ENCODE measurements around the gene STIM1. TPM values are rescaled to one million over a fixed set of nuclear protein-coding genes. Genes with fewer than 3 reads are reported as not detected.
A peak's percentile ranks its signal among the peaks of the same experiment; 100 is the strongest.

The STIM1 gene
- polyA plus RNA-seq, 2 donors: 29.5 to 42.7 TPM

- Histone ChIP-seq H3K9me3 (ENCODE audit: control insufficient read depth in 2 of 2, insufficient read depth in 1 of 2, low read depth in 1 of 2, low read length in 1 of 2) (no peaks in the 10 kb centered on the region), H3K27ac (ENCODE audit: low read depth in 2 of 2, low read length in 1 of 2) (peak overlapping the region in 1 of 2 donors; percentile 36), H3K36me3 (ENCODE audit: control insufficient read depth in 2 of 2, insufficient read depth in 2 of 2, low read length in 1 of 2) (peaks cover 0 to 3% of the 10 kb centered on the region in 2 donors), H3K4me3 (ENCODE audit: low read depth in 1 of 2, low read length in 2 of 2) (no peak overlapping the region), H3K4me1 (ENCODE audit: control insufficient read depth in 2 of 2, insufficient read depth in 2 of 2, low read length in 1 of 2) (peaks cover 2 to 20% of the 10 kb centered on the region in 2 donors), H3K27me3 (ENCODE audit: control insufficient read depth in 1 of 2, insufficient read depth in 2 of 2, low read length in 2 of 2) (no peaks in the 10 kb centered on the region)
- 61 to 71% methylated on average over 5 of the region's 5 CpGs for WGBS, 2 donors
These were observed 18.6 kb upstream of the STIM1 start for GRCh38 chr11:3836903-3837302.

- H3K36me3 ChIP-seq (ENCODE audit: control insufficient read depth in 2 of 2, insufficient read depth in 2 of 2, low read length in 1 of 2): peaks cover 0 to 3% of the 10 kb centered on the region in 2 donors
- H3K4me3 ChIP-seq (ENCODE audit: low read depth in 1 of 2, low read length in 2 of 2): no peak overlapping the region
- peak overlapping the region in 1 of 2 donors; percentile 16 for H3K27ac ChIP-seq (ENCODE audit: low read depth in 2 of 2, low read length in 1 of 2)
- H3K27me3 ChIP-seq (ENCODE audit: control insufficient read depth in 1 of 2, insufficient read depth in 2 of 2, low read length in 2 of 2): no peaks in the 10 kb centered on the region
- 67 to 69% methylated on average over 1 of the region's 1 CpG for WGBS, 2 donors
- no peaks in the 10 kb centered on the region for H3K9me3 ChIP-seq (ENCODE audit: control insufficient read depth in 2 of 2, insufficient read depth in 1 of 2, low read depth in 1 of 2, low read length in 1 of 2)
- H3K4me1 ChIP-seq (ENCODE audit: control insufficient read depth in 2 of 2, insufficient read depth in 2 of 2, low read length in 1 of 2): peaks cover 2 to 20% of the 10 kb centered on the region in 2 donors
These were observed 17.7 kb upstream of the STIM1 start for GRCh38 chr11:3837793-3838192.

- peaks cover 2 to 20% of the 10 kb centered on the region in 2 donors for H3K4me1 ChIP-seq (ENCODE audit: control insufficient read depth in 2 of 2, insufficient read depth in 2 of 2, low read length in 1 of 2)
- no peaks in the 10 kb centered on the region for H3K27me3 ChIP-seq (ENCODE audit: control insufficient read depth in 1 of 2, insufficient read depth in 2 of 2, low read length in 2 of 2)
- H3K4me3 ChIP-seq (ENCODE audit: low read depth in 1 of 2, low read length in 2 of 2): no peak overlapping the region
- 73 to 85% methylated on average over 2 of the region's 2 CpGs for WGBS, 2 donors
- no peaks in the 10 kb centered on the region for H3K9me3 ChIP-seq (ENCODE audit: control insufficient read depth in 2 of 2, insufficient read depth in 1 of 2, low read depth in 1 of 2, low read length in 1 of 2)
- peaks cover 0 to under 1% of the 10 kb centered on the region in 2 donors for H3K36me3 ChIP-seq (ENCODE audit: control insufficient read depth in 2 of 2, insufficient read depth in 2 of 2, low read length in 1 of 2)
- H3K27ac ChIP-seq (ENCODE audit: low read depth in 2 of 2, low read length in 1 of 2): peak overlapping the region; percentile 11 to 18
These were observed 17.0 kb upstream of the STIM1 start for GRCh38 chr11:3838504-3838903.

GRCh38 chr11:3840004-3840869, 15.2 kb upstream of the STIM1 start:
- peak overlapping the region; percentile 92 to 97 for H3K27ac ChIP-seq (ENCODE audit: low read depth in 2 of 2, low read length in 1 of 2)
- no peaks in the 10 kb centered on the region for H3K9me3 ChIP-seq (ENCODE audit: control insufficient read depth in 2 of 2, insufficient read depth in 1 of 2, low read depth in 1 of 2, low read length in 1 of 2)
- peaks cover 2 to 11% of the 10 kb centered on the region in 2 donors for H3K4me1 ChIP-seq (ENCODE audit: control insufficient read depth in 2 of 2, insufficient read depth in 2 of 2, low read length in 1 of 2)
- no peaks in the 10 kb centered on the region for H3K27me3 ChIP-seq (ENCODE audit: control insufficient read depth in 1 of 2, insufficient read depth in 2 of 2, low read length in 2 of 2)
- H3K4me3 ChIP-seq (ENCODE audit: low read depth in 1 of 2, low read length in 2 of 2): peak overlapping the region; percentile 68 to 74
- H3K36me3 ChIP-seq (ENCODE audit: control insufficient read depth in 2 of 2, insufficient read depth in 2 of 2, low read length in 1 of 2): no peaks in the 10 kb centered on the region
- WGBS, 2 donors: 1% methylated on average over 46 of the region's 46 CpGs

GRCh38 chr11:3840870-3841425, 14.5 kb upstream of the STIM1 start, which contains the start of gene RHOG:
Gene RHOG, minus strand, starts transcription at chr11:3840959. Its CDS starts 12,821 bp downstream, at chr11:3828138.
- Histone ChIP-seq H3K4me1 (ENCODE audit: control insufficient read depth in 2 of 2, insufficient read depth in 2 of 2, low read length in 1 of 2) (peaks cover 2 to 11% of the 10 kb centered on the region in 2 donors), H3K36me3 (ENCODE audit: control insufficient read depth in 2 of 2, insufficient read depth in 2 of 2, low read length in 1 of 2) (no peaks in the 10 kb centered on the region), H3K27ac (ENCODE audit: low read depth in 2 of 2, low read length in 1 of 2) (peak within 1 kb of the TSS; percentile 97), H3K9me3 (ENCODE audit: control insufficient read depth in 2 of 2, insufficient read depth in 1 of 2, low read depth in 1 of 2, low read length in 1 of 2) (no peaks in the 10 kb centered on the region), H3K4me3 (ENCODE audit: low read depth in 1 of 2, low read length in 2 of 2) (peak within 1 kb of the TSS; percentile 68 to 74), H3K27me3 (ENCODE audit: control insufficient read depth in 1 of 2, insufficient read depth in 2 of 2, low read length in 2 of 2) (no peaks in the 10 kb centered on the region)
- WGBS, 2 donors: 0 to 1% methylated on average over 21 to 37 of the region's 42 CpGs

- Histone ChIP-seq H3K27me3 (ENCODE audit: control insufficient read depth in 1 of 2, insufficient read depth in 2 of 2, low read length in 2 of 2) (no peaks in the 10 kb centered on the region), H3K27ac (ENCODE audit: low read depth in 2 of 2, low read length in 1 of 2) (peak overlapping the region; percentile 97), H3K4me3 (ENCODE audit: low read depth in 1 of 2, low read length in 2 of 2) (peak overlapping the region; percentile 48 to 68), H3K4me1 (ENCODE audit: control insufficient read depth in 2 of 2, insufficient read depth in 2 of 2, low read length in 1 of 2) (peaks cover 0 to 9% of the 10 kb centered on the region in 2 donors), H3K36me3 (ENCODE audit: control insufficient read depth in 2 of 2, insufficient read depth in 2 of 2, low read length in 1 of 2) (no peaks in the 10 kb centered on the region), H3K9me3 (ENCODE audit: control insufficient read depth in 2 of 2, insufficient read depth in 1 of 2, low read depth in 1 of 2, low read length in 1 of 2) (no peaks in the 10 kb centered on the region)
- WGBS, 2 donors: 23 to 27% methylated on average over 36 to 44 of the region's 44 CpGs
These were observed 13.8 kb upstream of the STIM1 start for GRCh38 chr11:3841426-3842350.

GRCh38 chr11:3843326-3843725, 12.1 kb upstream of the STIM1 start:
- 87 to 91% methylated on average over 3 of the region's 3 CpGs for WGBS, 2 donors
- H3K4me1 ChIP-seq (ENCODE audit: control insufficient read depth in 2 of 2, insufficient read depth in 2 of 2, low read length in 1 of 2): peaks cover 0 to 9% of the 10 kb centered on the region in 2 donors
- no peaks in the 10 kb centered on the region for H3K27me3 ChIP-seq (ENCODE audit: control insufficient read depth in 1 of 2, insufficient read depth in 2 of 2, low read length in 2 of 2)
- no peak overlapping the region for H3K27ac ChIP-seq (ENCODE audit: low read depth in 2 of 2, low read length in 1 of 2)
- no peaks in the 10 kb centered on the region for H3K9me3 ChIP-seq (ENCODE audit: control insufficient read depth in 2 of 2, insufficient read depth in 1 of 2, low read depth in 1 of 2, low read length in 1 of 2)
- no peak overlapping the region for H3K4me3 ChIP-seq (ENCODE audit: low read depth in 1 of 2, low read length in 2 of 2)
- no peaks in the 10 kb centered on the region for H3K36me3 ChIP-seq (ENCODE audit: control insufficient read depth in 2 of 2, insufficient read depth in 2 of 2, low read length in 1 of 2)

- WGBS, 2 donors: 76 to 86% methylated on average over 1 of the region's 1 CpG
- Histone ChIP-seq H3K4me3 (ENCODE audit: low read depth in 1 of 2, low read length in 2 of 2) (no peak overlapping the region), H3K27ac (ENCODE audit: low read depth in 2 of 2, low read length in 1 of 2) (no peak overlapping the region), H3K36me3 (ENCODE audit: control insufficient read depth in 2 of 2, insufficient read depth in 2 of 2, low read length in 1 of 2) (no peaks in the 10 kb centered on the region), H3K4me1 (ENCODE audit: control insufficient read depth in 2 of 2, insufficient read depth in 2 of 2, low read length in 1 of 2) (no peaks in the 10 kb centered on the region), H3K9me3 (ENCODE audit: control insufficient read depth in 2 of 2, insufficient read depth in 1 of 2, low read depth in 1 of 2, low read length in 1 of 2) (no peaks in the 10 kb centered on the region), H3K27me3 (ENCODE audit: control insufficient read depth in 1 of 2, insufficient read depth in 2 of 2, low read length in 2 of 2) (no peaks in the 10 kb centered on the region)
These were observed 10.2 kb upstream of the STIM1 start for GRCh38 chr11:3845246-3845645.

GRCh38 chr11:3845670-3846069, 9.8 kb upstream of the STIM1 start:
- Histone ChIP-seq H3K9me3 (ENCODE audit: control insufficient read depth in 2 of 2, insufficient read depth in 1 of 2, low read depth in 1 of 2, low read length in 1 of 2) (no peaks in the 10 kb centered on the region), H3K27ac (ENCODE audit: low read depth in 2 of 2, low read length in 1 of 2) (no peak overlapping the region), H3K36me3 (ENCODE audit: control insufficient read depth in 2 of 2, insufficient read depth in 2 of 2, low read length in 1 of 2) (no peaks in the 10 kb centered on the region), H3K27me3 (ENCODE audit: control insufficient read depth in 1 of 2, insufficient read depth in 2 of 2, low read length in 2 of 2) (no peaks in the 10 kb centered on the region), H3K4me1 (ENCODE audit: control insufficient read depth in 2 of 2, insufficient read depth in 2 of 2, low read length in 1 of 2) (no peaks in the 10 kb centered on the region), H3K4me3 (ENCODE audit: low read depth in 1 of 2, low read length in 2 of 2) (no peak overlapping the region)
- WGBS, 2 donors: 76 to 89% methylated on average over 3 of the region's 3 CpGs
